ENCODE results near the gene SUSD2. TPM values are rescaled to one million over a fixed set of nuclear protein-coding genes. Genes with fewer than 3 reads are reported as not detected.

SUSD2 gene
- total and polyA plus RNA-seq, 9 of the 15 experiments (the other 6 are each of a cell fraction or from before 2014, with no cell fraction given), result 0.01 to 0.16 (median 0.04) TPM; not detected in 4

DNA sequence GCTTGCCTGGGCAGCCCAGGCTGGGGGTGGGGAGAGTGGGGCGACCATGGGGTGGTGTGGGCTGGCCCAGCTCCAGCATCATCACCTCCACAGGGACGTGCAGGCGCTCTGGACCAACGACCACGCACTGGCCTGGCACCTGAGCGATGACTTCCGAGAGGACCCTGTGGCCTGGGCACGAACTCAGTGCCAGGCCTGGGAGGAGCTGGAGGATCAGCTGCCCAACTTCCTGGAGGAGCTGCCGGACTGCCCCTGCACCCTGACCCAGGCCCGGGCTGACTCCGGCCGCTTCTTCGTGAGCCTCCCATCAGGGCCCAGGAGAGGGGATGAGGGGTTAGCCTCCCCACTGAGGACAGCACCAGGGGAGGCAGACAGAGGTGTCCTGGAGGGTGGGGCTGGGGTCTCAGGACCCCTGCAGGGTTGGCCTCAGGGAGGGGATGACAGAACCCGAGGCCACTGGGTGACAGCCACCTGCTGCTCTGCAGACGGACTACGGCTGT is 3.8 kb downstream of the SUSD2 start:
- H3K79me2 ChIP-seq (ENCODE audit: control insufficient read depth, insufficient read depth, low read length), result no peaks in the 10 kb centered on the region
- no peak overlapping the region for H3K27ac ChIP-seq (ENCODE audit: extremely low read depth, low read depth, low read length)
- H3K4me3 ChIP-seq, result no peak overlapping the region
- no peaks in the 10 kb centered on the region for H3K9me3 ChIP-seq (replicated peaks; ENCODE audit: control insufficient read depth, insufficient read depth, low read depth, low read length)
- no TSS peak for BruUV-seq (replicated peaks)
- ChIA-PET CTCF (ENCODE audit: low intra/inter-chr PET ratio) (no interaction called here), POLR2A (no interaction called here)
- H3K36me3 ChIP-seq (ENCODE audit: control insufficient read depth, insufficient read depth, low read length), result no peaks in the 10 kb centered on the region
- 29% methylated on average over 5 of the region's 16 CpGs for WGBS (ENCODE audit: insufficient coverage, low coverage, missing lambda C conversion rate)
- TF ChIP-seq, protein P1, sequence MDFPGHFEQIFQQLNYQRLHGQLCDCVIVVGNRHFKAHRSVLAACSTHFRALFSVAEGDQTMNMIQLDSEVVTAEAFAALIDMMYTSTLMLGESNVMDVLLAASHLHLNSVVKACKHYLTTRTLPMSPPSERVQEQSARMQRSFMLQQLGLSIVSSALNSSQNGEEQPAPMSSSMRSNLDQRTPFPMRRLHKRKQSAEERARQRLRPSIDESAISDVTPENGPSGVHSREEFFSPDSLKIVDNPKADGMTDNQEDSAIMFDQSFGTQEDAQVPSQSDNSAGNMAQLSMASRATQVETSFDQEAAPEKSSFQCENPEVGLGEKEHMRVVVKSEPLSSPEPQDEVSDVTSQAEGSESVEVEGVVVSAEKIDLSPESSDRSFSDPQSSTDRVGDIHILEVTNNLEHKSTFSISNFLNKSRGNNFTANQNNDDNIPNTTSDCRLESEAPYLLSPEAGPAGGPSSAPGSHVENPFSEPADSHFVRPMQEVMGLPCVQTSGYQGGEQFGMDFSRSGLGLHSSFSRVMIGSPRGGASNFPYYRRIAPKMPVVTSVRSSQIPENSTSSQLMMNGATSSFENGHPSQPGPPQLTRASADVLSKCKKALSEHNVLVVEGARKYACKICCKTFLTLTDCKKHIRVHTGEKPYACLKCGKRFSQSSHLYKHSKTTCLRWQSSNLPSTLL (IDR thresholded peaks at IDR 0.05), result no peak
- TF ChIP-seq PHF21A (IDR thresholded peaks at IDR 0.05; ENCODE audit: borderline replicate concordance, low read depth) (no peak), ZNF184 (CRISPR knock-in tag; IDR thresholded peaks at IDR 0.05) (no peak), CTBP1 (IDR thresholded peaks at IDR 0.05; ENCODE audit: borderline replicate concordance) (no peak), ZKSCAN1 (IDR thresholded peaks at IDR 0.05; ENCODE audit: low read depth, low read length) (no peak), ETS2 (tag; IDR thresholded peaks at IDR 0.05; ENCODE audit: borderline replicate concordance, poor library complexity, severe bottlenecking) (no peak), HDAC1 (IDR thresholded peaks at IDR 0.05) (no peak)
- TF ChIP-seq, protein P2, sequence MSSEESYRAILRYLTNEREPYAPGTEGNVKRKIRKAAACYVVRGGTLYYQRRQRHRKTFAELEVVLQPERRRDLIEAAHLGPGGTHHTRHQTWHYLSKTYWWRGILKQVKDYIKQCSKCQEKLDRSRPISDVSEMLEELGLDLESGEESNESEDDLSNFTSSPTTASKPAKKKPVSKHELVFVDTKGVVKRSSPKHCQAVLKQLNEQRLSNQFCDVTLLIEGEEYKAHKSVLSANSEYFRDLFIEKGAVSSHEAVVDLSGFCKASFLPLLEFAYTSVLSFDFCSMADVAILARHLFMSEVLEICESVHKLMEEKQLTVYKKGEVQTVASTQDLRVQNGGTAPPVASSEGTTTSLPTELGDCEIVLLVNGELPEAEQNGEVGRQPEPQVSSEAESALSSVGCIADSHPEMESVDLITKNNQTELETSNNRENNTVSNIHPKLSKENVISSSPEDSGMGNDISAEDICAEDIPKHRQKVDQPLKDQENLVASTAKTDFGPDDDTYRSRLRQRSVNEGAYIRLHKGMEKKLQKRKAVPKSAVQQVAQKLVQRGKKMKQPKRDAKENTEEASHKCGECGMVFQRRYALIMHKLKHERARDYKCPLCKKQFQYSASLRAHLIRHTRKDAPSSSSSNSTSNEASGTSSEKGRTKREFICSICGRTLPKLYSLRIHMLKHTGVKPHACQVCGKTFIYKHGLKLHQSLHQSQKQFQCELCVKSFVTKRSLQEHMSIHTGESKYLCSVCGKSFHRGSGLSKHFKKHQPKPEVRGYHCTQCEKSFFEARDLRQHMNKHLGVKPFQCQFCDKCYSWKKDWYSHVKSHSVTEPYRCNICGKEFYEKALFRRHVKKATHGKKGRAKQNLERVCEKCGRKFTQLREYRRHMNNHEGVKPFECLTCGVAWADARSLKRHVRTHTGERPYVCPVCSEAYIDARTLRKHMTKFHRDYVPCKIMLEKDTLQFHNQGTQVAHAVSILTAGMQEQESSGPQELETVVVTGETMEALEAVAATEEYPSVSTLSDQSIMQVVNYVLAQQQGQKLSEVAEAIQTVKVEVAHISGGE (CRISPR knock-in tag; IDR thresholded peaks at IDR 0.05), result no peak
- in situ Hi-C loops (cut with MboI) (no loop called here), intact Hi-C loops (cut with micrococcal nuclease) (loop anchor here (10.0 kb wide), 2 partner anchors 230 to 340 kb away; no protein-coding TSS in a partner anchor)
- H3K4me2 ChIP-seq (ENCODE audit: insufficient read depth, low read length), result no peak overlapping the region
- no peak overlapping the region for H2AFZ ChIP-seq (ENCODE audit: low read depth, low read length)
- peaks cover 0 to 43% of the 10 kb centered on the region in 2 experiments; a peak in 2 of 5 replicates for H3K4me1 ChIP-seq (replicated peaks in 1 of 2; ENCODE audit: control insufficient read depth in 2 of 2, insufficient read depth in 2 of 2, low read length in 2 of 2)
- peaks cover 2 to 21% of the 10 kb centered on the region in 2 experiments; a peak in 2 of 5 replicates for H3K27me3 ChIP-seq (ENCODE audit: control insufficient read depth in 2 of 2, insufficient read depth in 2 of 2, low read length in 2 of 2)
- no peak for DNase-seq (ENCODE audit: extremely low read depth in 1 of 4, low spot score in 3 of 4)
- no peak overlapping the region for H3K9ac ChIP-seq (ENCODE audit: insufficient read depth in 1 of 2, low read depth in 2 of 2, low read length in 2 of 2)
- 0 out of 2 replicates have a peak, but pooled peaks cover 6% of the 10 kb centered on the region for H4K20me1 ChIP-seq (replicated peaks; ENCODE audit: control insufficient read depth, insufficient read depth, low read length)
- peaks cover 2% of the 10 kb centered on the region for H3K9me1 ChIP-seq (ENCODE audit: control insufficient read depth, insufficient read depth, low read length)
- no peak for FAIRE-seq
- ATAC-seq, result no peak
